H9 (cell line): ENCODE data around the gene SERPINB2. TPM values are rescaled to one million over a fixed set of nuclear protein-coding genes. Genes with fewer than 3 reads are reported as not detected.

Experiments
- DNase-seq: peaks from one replicate; pipeline ENCODE4 v3.0.0-alpha.2; 2017
- H2AFZ ChIP-seq: one replicate; pipeline ENCODE4 v1.6.1; 2013; ENCODE audit warnings: mild to moderate bottlenecking, low read length, control low read depth, moderate library complexity
- H2AK5ac ChIP-seq: 2 replicates; pipeline ENCODE4 v1.6.1; 2013; ENCODE audit warnings: low read length, control low read depth, mixed read lengths; ENCODE audit not compliant: insufficient read length
- H2BK120ac ChIP-seq: one replicate; pipeline ENCODE4 v1.6.1; 2013; ENCODE audit warnings: low read depth, mild to moderate bottlenecking, low read length, control low read depth, inconsistent platforms; ENCODE audit not compliant: poor library complexity, severe bottlenecking
- H2BK12ac ChIP-seq: 2 replicates; pipeline ENCODE4 v1.6.1; 2013; ENCODE audit warnings: low read length, control low read depth, mixed read lengths, low read depth; ENCODE audit not compliant: insufficient read length
- H2BK15ac ChIP-seq: 2 replicates; pipeline ENCODE4 v1.6.1; 2013; ENCODE audit warnings: low read depth, low read length, control low read depth
- H2BK20ac ChIP-seq: one replicate; pipeline ENCODE4 v1.6.1; 2013; ENCODE audit warnings: low read depth, mild to moderate bottlenecking, low read length, control low read depth, inconsistent platforms; ENCODE audit not compliant: poor library complexity, severe bottlenecking
- H2BK5ac ChIP-seq: 2 replicates; pipeline ENCODE4 v1.6.1; 2013; ENCODE audit warnings: low read length, control low read depth, mixed read lengths; ENCODE audit not compliant: insufficient read length
- H3K14ac ChIP-seq: 2 replicates; pipeline ENCODE4 v1.6.1; 2013; ENCODE audit warnings: low read length, control low read depth; ENCODE audit not compliant: insufficient read depth
- H3K18ac ChIP-seq: 2 replicates; pipeline ENCODE4 v1.6.1; 2013; ENCODE audit warnings: low read depth, mild to moderate bottlenecking, mixed read lengths, low read length, control low read depth; ENCODE audit not compliant: insufficient read length
- H3K23ac ChIP-seq: 2 replicates; pipeline ENCODE4 v1.6.1; 2013; ENCODE audit warnings: low read length, control low read depth, mixed read lengths, low read depth; ENCODE audit not compliant: insufficient read length
- H3K23me2 ChIP-seq: 2 replicates; pipeline ENCODE4 v1.6.1; 2013; ENCODE audit warnings: low read depth, mild to moderate bottlenecking, mixed read lengths, low read length, control low read depth; ENCODE audit not compliant: insufficient read length, poor library complexity, severe bottlenecking
- H3K27ac ChIP-seq: 2 replicates; pipeline ENCODE4 v1.5.1; 2013; ENCODE audit warnings: low read length, control low read depth, mixed read lengths, low read depth; ENCODE audit not compliant: insufficient read length
- H3K27me3 ChIP-seq: 2 replicates; pipeline ENCODE4 v1.6.1; 2013; ENCODE audit warnings: low read length, control low read depth, inconsistent platforms; ENCODE audit not compliant: insufficient read depth
- H3K4ac ChIP-seq: 2 replicates; pipeline ENCODE4 v1.6.1; 2013; ENCODE audit warnings: low read depth, mild to moderate bottlenecking, control low read depth, inconsistent platforms, low read length, moderate library complexity
- H3K4me1 ChIP-seq: 2 replicates; pipeline ENCODE4 v1.6.1; 2013; ENCODE audit warnings: low read length, control low read depth, inconsistent platforms; ENCODE audit not compliant: insufficient read depth
- H3K4me2 ChIP-seq: 2 replicates; pipeline ENCODE4 v1.6.1; 2013; ENCODE audit warnings: low read length, control low read depth, mixed read lengths; ENCODE audit not compliant: insufficient read length, insufficient read depth
- H3K56ac ChIP-seq: 2 replicates; pipeline ENCODE4 v1.6.1; 2013; ENCODE audit warnings: low read depth, mild to moderate bottlenecking, mixed read lengths, low read length, control low read depth; ENCODE audit not compliant: insufficient read length
- H3K79me1 ChIP-seq: 2 replicates; pipeline ENCODE4 v1.6.1; 2013; ENCODE audit warnings: low read depth, mild to moderate bottlenecking, moderate library complexity, low read length, control low read depth, inconsistent platforms; ENCODE audit not compliant: insufficient read depth, poor library complexity, severe bottlenecking
- H3K79me2 ChIP-seq: 2 replicates; pipeline ENCODE4 v1.6.1; 2013; ENCODE audit warnings: low read length, control low read depth, inconsistent platforms; ENCODE audit not compliant: insufficient read depth
- H3K9ac ChIP-seq: 2 replicates; pipeline ENCODE4 v1.6.1; 2013; ENCODE audit warnings: low read length, control low read depth, mixed read lengths; ENCODE audit not compliant: insufficient read length; ENCODE audit errors: extremely low read depth
- H3K9me3 ChIP-seq: one replicate; pipeline ENCODE4 v1.6.1; 2013; ENCODE audit warnings: low read depth, low read length, inconsistent platforms; ENCODE audit not compliant: control insufficient read depth
- H3T11ph ChIP-seq: one replicate; pipeline ENCODE4 v1.6.1; 2013; ENCODE audit warnings: mild to moderate bottlenecking, low read length, control low read depth, inconsistent platforms
- H4K20me1 ChIP-seq: one replicate; pipeline ENCODE4 v1.6.1; 2013; ENCODE audit not compliant: control insufficient read depth, insufficient read length, insufficient read depth
- H4K5ac ChIP-seq: 2 replicates; pipeline ENCODE4 v1.6.1; 2013; ENCODE audit warnings: low read depth, mild to moderate bottlenecking, mixed read lengths, low read length, control low read depth; ENCODE audit not compliant: insufficient read length
- H4K8ac ChIP-seq: replicated peaks from 2 replicates; pipeline ENCODE4 v1.6.1; 2013; ENCODE audit warnings: low read length, control low read depth, mixed read lengths, low read depth; ENCODE audit not compliant: insufficient read length
- H4K91ac ChIP-seq: 2 replicates; pipeline ENCODE4 v1.6.1; 2013; ENCODE audit warnings: low read depth, mild to moderate bottlenecking, moderate library complexity, mixed read lengths, low read length, control low read depth; ENCODE audit not compliant: insufficient read length
- H3K27ac Mint-ChIP-seq, 3 experiments: 2 replicates in 2 of 3; 3 replicates in 1 of 3; pipeline ENCODE4 v1.8.0; 2020 to 2021; ENCODE audit warnings: mixed read lengths in 3 of 3, mild to moderate bottlenecking in 1 of 3, moderate library complexity in 1 of 3
- H3K27me3 Mint-ChIP-seq: 2 replicates; pipeline ENCODE4 v1.8.0; 2021; ENCODE audit warnings: low read depth, mild to moderate bottlenecking, moderate library complexity, mixed read lengths
- H3K36me3 Mint-ChIP-seq, 3 experiments: 2 replicates in 2 of 3; 3 replicates in 1 of 3; pipeline ENCODE4 v1.8.0; 2020 to 2021; ENCODE audit warnings: low read depth in 3 of 3, mixed read lengths in 3 of 3; ENCODE audit not compliant: insufficient read depth in 1 of 3
- H3K4me1 Mint-ChIP-seq, 2 experiments: 2 replicates each; pipeline ENCODE4 v1.8.0; 2020; ENCODE audit warnings: mixed read lengths in 2 of 2
- H3K4me3 Mint-ChIP-seq, 2 experiments: 2 replicates in 1 of 2; 3 replicates in 1 of 2; pipeline ENCODE4 v1.8.0; 2020 to 2021; ENCODE audit warnings: mild to moderate bottlenecking in 2 of 2, mixed read lengths in 2 of 2, moderate library complexity in 1 of 2
- H3K9me3 Mint-ChIP-seq, 2 experiments: 2 replicates in 1 of 2; 3 replicates in 1 of 2; pipeline ENCODE4 v1.8.0; 2020; ENCODE audit warnings: mild to moderate bottlenecking in 2 of 2, mixed read lengths in 2 of 2, moderate library complexity in 1 of 2
- CTCF ChIP-seq: fragments of 200-600 bp; sonication (generic); conservative IDR thresholded peaks from 3 replicates; pipeline ENCODE4 v1.8.0; 2021; ENCODE audit warnings: antibody characterized with exemption, mild to moderate bottlenecking
- WGBS: extraction: QIAGEN DNeasy Blood & Tissue Kit; methylation state at CpG from one replicate; pipeline ENCODE4 v1.1.7; 2013; ENCODE audit warnings: missing lambda C conversion rate, low lambda C conversion rate, mixed read lengths; ENCODE audit not compliant: insufficient read length; ENCODE audit errors: extremely low coverage; 5-methylcytosine and 5-hydroxymethylcytosine counted together
- total RNA-seq: library from RNA; stranded (reverse); gene quantifications from 2 replicates; pipeline ENCODE4 v1.2.1, GENCODE V29; 2021

Gene SERPINB2
- total RNA-seq, 1 experiment from 2014 or later: not detected

GRCh38 chr18:63897072-63897471, 9.6 kb downstream of the SERPINB2 start:
- Histone ChIP-seq H4K91ac (no peak overlapping the region), H3K27me3 (no peaks in the 10 kb centered on the region), H4K5ac (no peak overlapping the region), H3K56ac (no peak overlapping the region), H3K27ac (no peak overlapping the region), H3K9ac (no peak overlapping the region), H3K23ac (no peak overlapping the region), H3K14ac (no peak overlapping the region), H3K23me2 (no peaks in the 10 kb centered on the region), H3K79me1 (no peaks in the 10 kb centered on the region), H3K9me3 (no peaks in the 10 kb centered on the region), H3K18ac (no peak overlapping the region), H2BK12ac (no peak overlapping the region), H3K79me2 (no peaks in the 10 kb centered on the region), H3K4me2 (no peak overlapping the region), H2BK5ac (no peak overlapping the region), H2BK15ac (no peak overlapping the region), H3K4ac (no peak overlapping the region), H2AFZ (no peak overlapping the region), H2AK5ac (no peak overlapping the region), H2BK20ac (no peak overlapping the region), H3T11ph (no peak overlapping the region), H3K4me1 (no peaks in the 10 kb centered on the region), H2BK120ac (no peak overlapping the region), H4K20me1 (no peaks in the 10 kb centered on the region), H4K8ac (no peak overlapping the region)
- DNase-seq: no peak
- no peak overlapping the region for H3K4me3 Mint-ChIP-seq
- peaks cover 0 to 3% of the 10 kb centered on the region in 2 experiments; a peak in 1 of 5 replicates for H3K9me3 Mint-ChIP-seq
- no peaks in the 10 kb centered on the region; the same call in 1 of the 2 replicates for H3K27me3 Mint-ChIP-seq
- no peak overlapping the region for H3K27ac Mint-ChIP-seq
- TF ChIP-seq CTCF: no peak
- H3K4me1 Mint-ChIP-seq: no peaks in the 10 kb centered on the region
- H3K36me3 Mint-ChIP-seq: no peaks in the 10 kb centered on the region; a peak in 1 of 7 replicates
- WGBS: no CpG with 5 or more reads among the region's 4 CpGs
